K562 (cell line): ENCODE data around the gene GALNT15. TPM values are rescaled to one million over a fixed set of nuclear protein-coding genes. Genes with fewer than 3 reads are reported as not detected.
A peak's percentile ranks its signal among the peaks of the same experiment; 100 is the strongest.

Experiments used
- ATAC-seq: fragments of 200-7000 bp; cut with Tn5 transposase; 3 replicates; pipeline ENCODE4 v1.9.1; 2020; ENCODE audit warnings: moderate library complexity
- BruUV-seq: library from RNA; stranded (reverse); fragments of 400-500 nt; replicated peaks from 2 replicates; lab custom pipeline; 2021; lab: Mats Ljungman, UMichigan
- CTCF ChIA-PET: fragments of 300-600 bp; formaldehyde crosslinking; extraction: SDS; loops from one replicate; lab custom pipeline; 2021; ENCODE audit warnings: low intra/inter-chr PET ratio; lab: Yijun Ruan, JAX
- POLR2A ChIA-PET: fragments of 300-600, 350-650 bp; sonication (Branson Sonifier 250); formaldehyde crosslinking; extraction: SDS; loops from one replicate; lab custom pipeline; 2021; ENCODE audit warnings: antibody characterized with exemption, inconsistent platforms; lab: Yijun Ruan, JAX
- DNase-seq, 4 experiments: peaks; one replicate each; pipeline versions ENCODE4 v3.0.0 to v3.0.0-alpha.2; 2011 to 2018; ENCODE audit warnings: low spot score in 3 of 4, mixed read lengths in 3 of 4; ENCODE audit errors: extremely low read depth in 1 of 4
- FAIRE-seq: peaks from 2 replicates; lab custom pipeline; 2011; peaks lifted over from hg19 to GRCh38; lab: Jason Lieb, UNC
- H2AFZ ChIP-seq: 2 replicates; pipeline ENCODE4 v1.6.0; 2011; ENCODE audit warnings: low read depth, low read length, control low read depth, inconsistent platforms
- H3K27ac ChIP-seq: fragments of 200-600 bp; 3 replicates; pipeline ENCODE4 v1.8.0; 2011; ENCODE audit warnings: low read depth, mild to moderate bottlenecking, control low read depth, inconsistent platforms, low read length, moderate library complexity, mixed read lengths; ENCODE audit errors: extremely low read depth
- H3K27me3 ChIP-seq, 2 experiments: fragments of 300-600 bp in 1 of 2; 2 replicates in 1 of 2; 3 replicates in 1 of 2; pipeline versions ENCODE4 v1.6.0 to v1.8.0; 2011; ENCODE audit warnings: inconsistent platforms in 2 of 2, low read length in 2 of 2, mild to moderate bottlenecking in 1 of 2, mixed read lengths in 1 of 2, moderate library complexity in 1 of 2; ENCODE audit not compliant: control insufficient read depth in 2 of 2, insufficient read depth in 2 of 2
- H3K36me3 ChIP-seq: fragments of 300-600 bp; 3 replicates; pipeline ENCODE4 v1.8.0; 2011; ENCODE audit warnings: mild to moderate bottlenecking, low read length, inconsistent platforms; ENCODE audit not compliant: control insufficient read depth, insufficient read depth
- H3K4me1 ChIP-seq, 2 experiments: fragments of 200-600 bp in 1 of 2; replicated peaks in 1 of 2; 2 replicates in 1 of 2; 3 replicates in 1 of 2; pipeline versions ENCODE4 v1.5.1 to v1.8.0; 2011; ENCODE audit warnings: inconsistent platforms in 2 of 2, low read length in 2 of 2, mild to moderate bottlenecking in 1 of 2, mixed read lengths in 1 of 2, moderate library complexity in 1 of 2; ENCODE audit not compliant: control insufficient read depth in 2 of 2, insufficient read depth in 2 of 2
- H3K4me2 ChIP-seq: 2 replicates; pipeline ENCODE4 v1.6.1; 2011; ENCODE audit warnings: low read length, control low read depth, inconsistent platforms, mixed read lengths; ENCODE audit not compliant: insufficient read depth
- H3K4me3 ChIP-seq: fragments of 200-600 bp; sonication (generic), shearing (Covaris generic); 2 replicates; pipeline ENCODE4 v1.5.1; 2016; ENCODE audit warnings: control low read depth, inconsistent platforms
- H3K79me2 ChIP-seq: fragments of 200-600 bp; 3 replicates; pipeline ENCODE4 v1.8.0; 2011; ENCODE audit warnings: low read length, inconsistent platforms; ENCODE audit not compliant: control insufficient read depth, insufficient read depth
- H3K9ac ChIP-seq, 2 experiments: 2 replicates each; pipeline versions ENCODE4 v1.6.0 to v1.6.1; 2011; ENCODE audit warnings: low read depth in 2 of 2, low read length in 2 of 2, control low read depth in 1 of 2, inconsistent platforms in 1 of 2, mild to moderate bottlenecking in 1 of 2, mixed read lengths in 1 of 2; ENCODE audit not compliant: insufficient read depth in 1 of 2
- H3K9me1 ChIP-seq: one replicate; pipeline ENCODE4 v1.6.0; 2011; ENCODE audit warnings: inconsistent platforms, mild to moderate bottlenecking, low read length, moderate library complexity; ENCODE audit not compliant: control insufficient read depth, insufficient read depth
- H3K9me3 ChIP-seq: replicated peaks from 2 replicates; pipeline ENCODE4 v1.5.1; 2011; ENCODE audit warnings: low read depth, low read length, inconsistent platforms; ENCODE audit not compliant: control insufficient read depth, insufficient read depth
- H4K20me1 ChIP-seq: replicated peaks from 2 replicates; pipeline ENCODE4 v1.6.1; 2011; ENCODE audit warnings: low read length, inconsistent platforms, mixed read lengths; ENCODE audit not compliant: control insufficient read depth, insufficient read depth
- ATF1 ChIP-seq, 2 experiments: fragments of 450-650 bp in 1 of 2; IDR thresholded peaks; 2 replicates each; pipeline ENCODE4 v1.6.1; 2016; ENCODE audit warnings: missing compliant biosample characterization in 1 of 2, missing genetic modification characterization in 1 of 2
- BHLHE40 ChIP-seq: IDR thresholded peaks from 2 replicates; pipeline ENCODE4 v1.6.1; 2011; ENCODE audit warnings: low read length, improper control_type of control experiment
- CTCF ChIP-seq, 3 experiments: IDR thresholded peaks in 2 of 3; conservative IDR thresholded peaks in 1 of 3; 2 replicates each; pipeline ENCODE4 v1.5.1; 2011 to 2012; ENCODE audit warnings: low read length in 3 of 3, mild to moderate bottlenecking in 3 of 3, control low read depth in 2 of 3, improper control_type of control experiment in 1 of 3, inconsistent platforms in 1 of 3, low read depth in 1 of 3, mixed read lengths in 1 of 3, moderate library complexity in 1 of 3; ENCODE audit not compliant: insufficient read depth in 2 of 3
- ELF4 ChIP-seq: fragments of 450-650 bp; formaldehyde crosslinking; IDR thresholded peaks from 2 replicates; pipeline ENCODE4 v1.4.0; 2022; ENCODE audit warnings: missing genetic modification characterization
- ESRRA ChIP-seq: fragments of 450-650 bp; IDR thresholded peaks from 2 replicates; pipeline ENCODE4 v1.6.1; 2014; ENCODE audit warnings: low read depth, mild to moderate bottlenecking, moderate library complexity, borderline replicate concordance
- JUND ChIP-seq, 2 experiments: IDR thresholded peaks; 2 replicates in 1 of 2; 3 replicates in 1 of 2; pipeline ENCODE4 v1.6.1; 2011; ENCODE audit warnings: borderline replicate concordance in 2 of 2, low read depth in 2 of 2, low read length in 2 of 2, improper control_type of control experiment in 1 of 2, missing biosample characterization in 1 of 2, missing genetic modification characterization in 1 of 2, missing genetic modification reagents in 1 of 2
- LARP7 ChIP-seq: fragments of 450-650 bp; IDR thresholded peaks from 2 replicates; pipeline ENCODE4 v1.6.1; 2016
- MCM3 ChIP-seq: fragments of 450-650 bp; IDR thresholded peaks from 2 replicates; pipeline ENCODE4 v1.6.1; 2016
- MYNN ChIP-seq, 2 experiments: sonication (generic); formaldehyde crosslinking in 1 of 2; IDR thresholded peaks; 2 replicates each; pipeline versions ENCODE4 v1.5.0 to v1.6.1; 2016 to 2020; ENCODE audit warnings: antibody characterized with exemption in 1 of 2, missing genetic modification reagents in 1 of 2
- NRF1 ChIP-seq, 2 experiments: fragments of 450-650 bp; IDR thresholded peaks in 1 of 2; conservative IDR thresholded peaks in 1 of 2; 2 replicates each; pipeline ENCODE4 v1.6.1; 2014; ENCODE audit warnings: mild to moderate bottlenecking in 2 of 2
- SMC3 ChIP-seq: conservative IDR thresholded peaks from 2 replicates; pipeline ENCODE4 v1.6.1; 2011; ENCODE audit warnings: low read depth, low read length, improper control_type of control experiment; ENCODE audit not compliant: insufficient read depth
- YY1 ChIP-seq, 3 experiments: IDR thresholded peaks; 2 replicates each; pipeline ENCODE4 v1.6.1; 2011; ENCODE audit warnings: low read length in 2 of 3, mild to moderate bottlenecking in 2 of 3, moderate library complexity in 2 of 3, borderline replicate concordance in 1 of 3, control low read depth in 1 of 3, low read depth in 1 of 3; ENCODE audit not compliant: insufficient read depth in 3 of 3, insufficient replicate concordance in 2 of 3, control insufficient read depth in 1 of 3, insufficient read length in 1 of 3; ENCODE audit errors: extremely low read depth in 1 of 3
- ZKSCAN1 ChIP-seq: fragments of 150-350 bp; IDR thresholded peaks from 2 replicates; pipeline ENCODE4 v1.6.1; 2016; ENCODE audit warnings: low read depth, low read length
- ZNF780A ChIP-seq: fragments of 250-450 bp; sonication (Bioruptor Pico); IDR thresholded peaks from 2 replicates; pipeline ENCODE4 v1.5.0; 2021; ENCODE audit warnings: mild to moderate bottlenecking
- WGBS: fragments of 100-300 bp; shearing (Covaris generic); methylation state at CpG from one replicate; pipeline ENCODE4 v1.1.6; 2016; ENCODE audit warnings: low coverage, mixed read lengths; ENCODE audit not compliant: insufficient coverage; ENCODE audit errors: missing lambda C conversion rate; 5-methylcytosine and 5-hydroxymethylcytosine counted together
- in situ Hi-C: fragments of 300-500 bp; cut with MboI; formaldehyde crosslinking; loops from 4 replicates; pipeline ENCODE4 v1.15.0; 2018; ENCODE audit warnings: inconsistent platforms, mixed read lengths
- intact Hi-C: fragments of 100-400 bp; cut with micrococcal nuclease; formaldehyde crosslinking; loops from 2 replicates; pipeline ENCODE4 v1.14.2; 2022
- polyA plus RNA-seq, 8 experiments: library from polyadenylated mRNA; depleted of rRNA in 4 of 8; stranded (reverse) in 5 of 8; unstranded in 3 of 8; fragments of >200 nt; fragmentation: Nextera tagmentation in 2 of 8; fragmentation: Illumina TruSeq in 1 of 8; extraction: Ambion mirVana in 2 of 8; extraction: Trizol in 1 of 8; gene quantifications; 2 replicates each; pipeline versions ENCODE4 v1.2.1 to v1.2.3, GENCODE V29; 2011 to 2014; ENCODE audit warnings: inconsistent platforms in 1 of 8, missing spikeins in 1 of 8
- total RNA-seq, 7 experiments: library from RNA; depleted of rRNA in 6 of 7; stranded (reverse); fragments of >200 nt in 6 of 7; fragmentation: Illumina TruSeq in 2 of 7; extraction: Trizol in 2 of 7; gene quantifications; 2 replicates each; pipeline versions ENCODE4 v1.2.1 to v1.2.3, GENCODE V29; 2011 to 2021; ENCODE audit warnings: low replicate concordance in 1 of 7
- TF ChIP-seq, protein P1 (sequence below): IDR thresholded peaks from 2 replicates; pipeline ENCODE4 v1.6.1; 2011; ENCODE audit warnings: borderline replicate concordance, low read depth, mild to moderate bottlenecking, moderate library complexity, low read length; ENCODE audit not compliant: insufficient read depth, poor library complexity, severe bottlenecking

Gene GALNT15
- total and polyA plus RNA-seq, 9 of the 15 experiments (the other 6 are each of a cell fraction or from before 2014, with no cell fraction given) = not detected

GRCh38 chr3:16177962-16178627 is 3.6 kb downstream of the GALNT15 start:
- ATAC-seq = peak; percentile 97
- peak; percentile 74 to 90 (median 82) for DNase-seq
- H3K9me3 ChIP-seq = peaks cover 4% of the 10 kb centered on the region; the same call in 1 of the 2 replicates
- POLR2A ChIA-PET = interaction anchor here (0.6 to 0.7 kb wide), 2 partner anchors 14 to 313 kb away, joined by 3 to 4 read pairs; no protein-coding TSS in a partner anchor
- H3K36me3 ChIP-seq = no peaks in the 10 kb centered on the region
- peak; percentile 88 for FAIRE-seq
- no peaks in the 10 kb centered on the region for H3K79me2 ChIP-seq
- H3K9me1 ChIP-seq = no peaks in the 10 kb centered on the region
- peak overlapping the region; percentile 41; the same call in 1 of the 2 replicates for H2AFZ ChIP-seq
- in situ Hi-C loops (loop anchor here (10.0 kb wide), 1 partner anchor 363 kb away; no protein-coding TSS in a partner anchor), intact Hi-C loops (loop anchor here (1.0 to 5.0 kb wide), 5 partner anchors 69 to 547 kb away; no protein-coding TSS in a partner anchor)
- no peak overlapping the region for H3K4me3 ChIP-seq
- H4K20me1 ChIP-seq = peaks cover 19% of the 10 kb centered on the region; the same call in 1 of the 2 replicates
- BruUV-seq = no TSS peak
- CTCF ChIA-PET = interaction anchor here (1.1 to 3.4 kb wide), 5 partner anchors 69 to 976 kb away, joined by 3 to 28 read pairs (median 4); no protein-coding TSS in a partner anchor
- no peak overlapping the region for H3K9ac ChIP-seq
- peak overlapping the region; percentile 27 for H3K4me2 ChIP-seq
- no peak overlapping the region for H3K27ac ChIP-seq
- H3K27me3 ChIP-seq = peaks cover 17 to 55% of the 10 kb centered on the region in 2 experiments
- 2% methylated on average over 22 of the region's 22 CpGs for WGBS
- peaks cover 0 to 5% of the 10 kb centered on the region in 2 experiments; a peak in 1 of 5 replicates for H3K4me1 ChIP-seq
- TF ChIP-seq ELF4 (CRISPR knock-in tag) (no peak), YY1 (IDR thresholded peaks at IDR 0.05; ENCODE audit: borderline replicate concordance in 1 of 3, control insufficient read depth in 1 of 3, extremely low read depth in 1 of 3, insufficient read depth in 3 of 3, insufficient read length in 1 of 3, insufficient replicate concordance in 2 of 3, low read depth in 1 of 3, low read length in 2 of 3) (peak in 1 of 3 experiments; percentile 12), BHLHE40 (0 out of 2 replicates have a peak, but pooled peaks have one; percentile 34), ATF1 (CRISPR knock-in tag; IDR thresholded peaks at IDR 0.05) (no peak), ATF1 (tag; IDR thresholded peaks at IDR 0.05) (peak; percentile 26; the same call in 1 of the 2 replicates), ZKSCAN1 (0 out of 2 replicates have a peak, but pooled peaks have one; percentile 16), SMC3 (peak; percentile 90), MCM3 (no peak), LARP7 (0 out of 2 replicates have a peak, but pooled peaks have one; percentile 52), CTCF (IDR thresholded peaks at IDR 0.05 in 2 of 3, conservative IDR thresholded peaks at IDR 0.05 in 1 of 3; ENCODE audit: insufficient read depth in 2 of 3, low read depth in 1 of 3, low read length in 3 of 3) (peak; percentile 94 to 97 (median 96)), JUND (IDR thresholded peaks at IDR 0.05; ENCODE audit: borderline replicate concordance, low read depth, low read length) (peak; percentile 50), JUND (tag; IDR thresholded peaks at IDR 0.05; ENCODE audit: borderline replicate concordance, low read depth, low read length) (no peak), NRF1 (conservative IDR thresholded peaks at IDR 0.05 in 1 of 2, IDR thresholded peaks at IDR 0.05 in 1 of 2) (peak; percentile 71 to 77), ZNF780A (CRISPR knock-in tag) (no peak), MYNN (IDR thresholded peaks at IDR 0.05) (0 out of 2 replicates have a peak, but pooled peaks have one; percentile 40), MYNN (CRISPR knock-in tag; IDR thresholded peaks at IDR 0.05) (no peak), ESRRA (peak; percentile 13; the same call in 1 of the 2 replicates)
- TF ChIP-seq, protein P1, sequence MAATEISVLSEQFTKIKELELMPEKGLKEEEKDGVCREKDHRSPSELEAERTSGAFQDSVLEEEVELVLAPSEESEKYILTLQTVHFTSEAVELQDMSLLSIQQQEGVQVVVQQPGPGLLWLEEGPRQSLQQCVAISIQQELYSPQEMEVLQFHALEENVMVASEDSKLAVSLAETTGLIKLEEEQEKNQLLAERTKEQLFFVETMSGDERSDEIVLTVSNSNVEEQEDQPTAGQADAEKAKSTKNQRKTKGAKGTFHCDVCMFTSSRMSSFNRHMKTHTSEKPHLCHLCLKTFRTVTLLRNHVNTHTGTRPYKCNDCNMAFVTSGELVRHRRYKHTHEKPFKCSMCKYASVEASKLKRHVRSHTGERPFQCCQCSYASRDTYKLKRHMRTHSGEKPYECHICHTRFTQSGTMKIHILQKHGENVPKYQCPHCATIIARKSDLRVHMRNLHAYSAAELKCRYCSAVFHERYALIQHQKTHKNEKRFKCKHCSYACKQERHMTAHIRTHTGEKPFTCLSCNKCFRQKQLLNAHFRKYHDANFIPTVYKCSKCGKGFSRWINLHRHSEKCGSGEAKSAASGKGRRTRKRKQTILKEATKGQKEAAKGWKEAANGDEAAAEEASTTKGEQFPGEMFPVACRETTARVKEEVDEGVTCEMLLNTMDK = peak; percentile 79
